GM12872 (cell line): ENCODE data around the gene CCDC187.

Experiments used
- TF ChIP-seq, protein P1 (sequence below): IDR thresholded peaks from 3 replicates; pipeline ENCODE4 v1.5.1; 2011; ENCODE audit warnings: low read depth, mild to moderate bottlenecking, low read length, moderate library complexity; ENCODE audit not compliant: insufficient read depth

The CCDC187 gene

DNA sequence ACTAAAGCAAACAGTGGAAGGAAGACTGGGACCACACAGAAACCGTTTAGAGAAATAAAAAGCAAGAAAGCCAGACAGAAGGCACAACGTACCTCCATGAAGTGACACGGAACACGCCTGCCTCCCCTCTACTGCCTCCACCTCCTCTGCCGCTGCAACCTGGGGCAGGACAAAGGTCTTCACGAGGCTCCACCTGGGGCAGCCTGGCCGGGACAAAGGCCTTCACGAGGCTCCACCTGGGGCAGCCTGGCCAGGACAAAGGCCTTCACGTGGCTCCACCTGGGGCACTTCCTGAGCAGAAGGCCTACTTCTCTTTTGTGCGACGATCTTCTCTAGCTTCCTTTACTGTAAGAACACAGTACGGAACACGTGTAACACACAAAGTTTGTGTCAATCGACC is 70.0 kb downstream of the CCDC187 start:
- TF ChIP-seq, protein P1, sequence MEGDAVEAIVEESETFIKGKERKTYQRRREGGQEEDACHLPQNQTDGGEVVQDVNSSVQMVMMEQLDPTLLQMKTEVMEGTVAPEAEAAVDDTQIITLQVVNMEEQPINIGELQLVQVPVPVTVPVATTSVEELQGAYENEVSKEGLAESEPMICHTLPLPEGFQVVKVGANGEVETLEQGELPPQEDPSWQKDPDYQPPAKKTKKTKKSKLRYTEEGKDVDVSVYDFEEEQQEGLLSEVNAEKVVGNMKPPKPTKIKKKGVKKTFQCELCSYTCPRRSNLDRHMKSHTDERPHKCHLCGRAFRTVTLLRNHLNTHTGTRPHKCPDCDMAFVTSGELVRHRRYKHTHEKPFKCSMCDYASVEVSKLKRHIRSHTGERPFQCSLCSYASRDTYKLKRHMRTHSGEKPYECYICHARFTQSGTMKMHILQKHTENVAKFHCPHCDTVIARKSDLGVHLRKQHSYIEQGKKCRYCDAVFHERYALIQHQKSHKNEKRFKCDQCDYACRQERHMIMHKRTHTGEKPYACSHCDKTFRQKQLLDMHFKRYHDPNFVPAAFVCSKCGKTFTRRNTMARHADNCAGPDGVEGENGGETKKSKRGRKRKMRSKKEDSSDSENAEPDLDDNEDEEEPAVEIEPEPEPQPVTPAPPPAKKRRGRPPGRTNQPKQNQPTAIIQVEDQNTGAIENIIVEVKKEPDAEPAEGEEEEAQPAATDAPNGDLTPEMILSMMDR, result no peak

DNA sequence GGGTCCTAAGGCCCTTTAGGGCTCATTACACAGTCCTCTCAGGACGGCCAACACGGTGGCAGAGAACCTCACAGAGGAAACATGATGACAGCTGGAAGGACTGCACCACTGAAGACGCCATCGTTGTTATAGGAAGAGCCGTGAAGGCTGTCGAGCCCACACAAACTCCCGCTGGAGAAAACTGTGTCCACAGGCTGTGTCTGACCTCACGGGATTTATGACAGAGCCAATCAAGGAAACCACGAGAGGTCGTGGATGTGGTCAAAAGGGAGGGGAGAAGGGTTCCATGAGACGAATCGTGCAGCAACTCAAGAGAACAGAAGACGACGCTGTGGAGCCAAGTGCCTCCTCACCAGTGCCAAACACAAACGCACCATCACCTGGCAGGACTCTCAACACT is 70.5 kb downstream of the CCDC187 start:
- TF ChIP-seq, protein P1, result no peak

DNA sequence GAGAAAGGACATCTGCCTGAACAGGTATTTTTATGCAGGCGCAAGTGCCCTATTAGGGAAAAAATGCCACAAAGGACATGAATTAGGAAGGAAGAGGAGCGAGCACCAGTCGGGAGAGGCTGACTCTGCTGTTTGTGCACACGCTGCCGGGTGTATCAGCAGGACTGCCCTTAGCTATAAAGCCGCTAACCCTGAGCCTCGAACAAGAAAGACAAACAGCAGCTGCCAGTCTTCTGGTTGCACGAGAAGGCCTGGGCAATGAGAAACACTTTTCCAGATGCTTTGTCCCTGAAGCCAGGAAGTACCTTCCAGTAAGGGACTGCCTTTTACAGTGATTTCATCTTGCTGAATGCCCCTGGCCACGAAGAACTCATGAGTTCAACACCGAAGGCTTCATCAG is 70.9 kb downstream of the CCDC187 start:
- TF ChIP-seq, protein P1, result no peak

DNA sequence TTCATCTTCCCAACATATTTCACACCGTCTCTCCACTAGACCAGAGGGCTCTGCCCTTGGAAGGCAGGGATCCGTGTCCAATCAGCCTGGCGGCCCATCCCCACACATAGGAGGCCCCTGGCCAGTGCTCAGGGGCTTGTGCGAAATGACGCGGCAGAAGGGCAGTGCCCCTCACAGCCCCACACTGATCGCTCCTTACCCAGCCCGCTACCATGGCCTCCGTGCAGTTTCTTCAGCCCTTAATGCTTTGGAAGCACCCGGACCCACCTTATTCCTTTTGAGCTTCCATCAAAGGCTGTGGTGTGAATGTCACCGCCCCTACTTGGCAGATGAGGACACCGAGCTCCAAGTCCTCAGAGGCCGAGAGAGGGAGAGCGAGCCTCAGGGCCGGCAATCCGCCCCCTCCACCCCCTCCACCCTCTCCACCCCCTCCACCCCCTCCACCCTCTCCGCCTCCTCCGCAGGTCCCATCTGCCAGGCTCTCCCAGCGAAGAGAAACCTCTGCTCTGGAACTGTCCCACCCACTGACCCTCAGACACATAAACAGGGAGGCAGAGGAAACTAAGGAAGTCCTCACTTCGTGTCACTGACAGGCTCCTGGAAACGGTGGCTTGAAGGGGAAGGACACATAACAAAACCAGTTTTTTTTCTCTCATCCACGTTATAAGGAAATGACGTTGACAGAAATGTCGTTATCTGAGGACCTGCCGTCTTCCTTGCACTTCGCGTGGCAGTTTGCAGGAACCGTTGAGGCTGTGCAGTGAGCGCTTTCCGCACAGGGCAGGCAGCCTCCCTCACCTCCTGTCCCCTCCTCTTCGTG is 72.2 kb downstream of the CCDC187 start:
- TF ChIP-seq, protein P1, result no peak

DNA sequence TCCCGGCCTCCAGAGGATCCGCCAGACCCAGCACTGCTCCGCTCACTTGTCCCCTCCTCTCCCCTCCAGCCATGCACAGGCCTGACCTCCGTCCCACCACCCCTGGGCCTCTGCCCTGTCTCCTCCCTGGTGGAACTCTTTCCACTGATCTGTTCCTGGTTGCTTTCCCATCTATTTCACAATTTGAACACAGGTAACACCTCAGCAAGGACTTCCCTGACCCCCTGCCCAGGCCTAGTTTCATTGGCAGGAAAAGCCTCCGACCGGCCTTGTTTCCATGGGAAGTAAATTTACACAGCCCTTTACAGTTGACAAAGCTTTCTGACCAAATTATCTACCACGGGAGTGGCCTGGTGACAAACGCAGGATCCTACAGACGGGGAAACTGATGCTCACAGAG is 73.1 kb downstream of the CCDC187 start:
- TF ChIP-seq, protein P1, result no peak

DNA sequence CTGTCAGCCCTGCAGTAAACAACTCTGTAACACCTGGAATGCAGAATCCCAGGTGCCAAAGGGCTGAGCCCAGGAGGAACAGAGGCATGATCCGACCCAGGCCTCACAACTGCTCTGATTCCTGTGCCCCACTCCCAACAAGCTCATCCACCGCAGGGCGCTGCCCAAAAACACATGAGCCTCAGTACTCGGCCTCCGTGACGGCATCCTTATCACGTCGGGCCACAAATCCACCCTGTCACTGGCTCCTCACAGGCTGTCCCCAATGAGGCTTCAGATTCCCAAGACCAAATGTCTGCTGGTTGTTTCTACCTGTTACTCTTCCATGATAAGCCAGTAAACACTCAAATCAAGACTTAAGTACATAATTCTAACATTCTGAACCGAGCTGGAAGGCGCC is 73.5 kb downstream of the CCDC187 start:
- TF ChIP-seq, protein P1, result no peak

DNA sequence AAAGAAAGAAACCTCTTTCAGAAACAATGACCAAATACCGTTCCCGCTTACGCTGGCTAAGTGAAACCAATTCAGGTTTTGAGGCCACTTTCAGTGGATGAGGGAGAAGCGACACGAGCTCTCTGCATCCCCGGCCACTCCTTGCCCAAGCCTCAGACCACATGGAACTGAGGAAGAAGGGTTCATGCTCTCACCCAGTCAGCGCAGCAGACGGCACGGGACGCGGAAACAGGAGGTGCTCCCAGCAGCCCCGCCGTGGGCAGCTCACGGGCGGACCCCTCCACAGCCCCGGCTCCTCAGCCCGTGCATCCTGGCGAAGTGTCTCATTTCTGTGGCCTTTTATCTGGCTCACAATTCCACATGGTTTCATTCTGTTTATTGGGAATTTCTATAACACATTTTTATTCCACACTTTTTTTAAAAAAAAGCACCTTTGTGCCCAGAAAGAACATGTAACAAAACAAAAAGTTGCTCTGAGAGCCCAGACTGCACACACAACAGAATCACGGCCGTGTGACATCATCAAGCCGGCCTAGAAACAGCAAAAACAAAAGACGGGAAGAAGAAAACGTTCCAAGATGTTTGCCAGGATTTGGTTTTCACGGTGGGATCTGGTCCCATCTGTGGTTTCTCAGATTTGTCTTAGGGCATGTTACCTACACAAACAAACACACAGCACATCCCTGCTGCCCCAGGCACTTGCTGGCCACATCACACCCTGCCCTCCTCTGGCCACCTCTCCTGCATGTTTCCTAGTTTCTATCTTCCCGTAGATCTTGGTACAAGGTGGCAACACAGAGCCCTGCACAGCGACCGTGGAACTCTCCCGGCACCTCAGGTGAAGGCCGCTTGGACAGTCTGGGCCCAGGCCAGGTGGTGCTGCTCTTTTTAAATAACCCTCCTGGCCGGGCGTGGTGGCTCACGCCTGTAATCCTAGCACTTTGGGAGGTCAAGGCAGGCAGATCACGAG is 74.5 kb downstream of the CCDC187 start:
- TF ChIP-seq, protein P1, result no peak
